ENCODE measurements around the gene RHOBTB3. TPM values are rescaled to one million over a fixed set of nuclear protein-coding genes. Genes with fewer than 3 reads are reported as not detected.
A peak's percentile ranks its signal among the peaks of the same experiment; 100 is the strongest.

RHOBTB3 gene
- total and polyA plus RNA-seq, 4 donors, result 10.5 to 59.8 (median 39.8) TPM

DNA sequence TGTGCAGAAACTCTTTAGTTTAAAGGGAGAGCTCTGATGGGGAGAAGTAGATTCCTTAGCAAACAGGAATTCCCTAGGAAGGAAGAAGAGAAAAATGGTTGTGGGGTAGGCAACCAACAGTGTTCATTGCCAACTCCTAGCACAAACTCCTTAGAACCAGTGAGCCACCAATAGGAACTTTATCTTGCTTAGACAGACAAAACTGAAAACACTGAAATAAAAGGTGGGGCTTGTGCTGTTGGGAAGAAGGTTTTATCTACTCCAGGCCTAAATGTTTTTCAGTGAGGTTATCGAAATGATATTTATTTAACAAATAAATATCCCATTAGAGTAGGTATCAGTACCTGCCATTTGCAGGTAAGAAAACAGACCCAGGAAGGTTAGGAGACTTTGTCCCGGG lies 99.1 kb downstream of the RHOBTB3 start:
- 95% methylated on average over 2 of the region's 2 CpGs for whole genome bisulfite sequencing
- TF ChIP-seq GABPA (IDR thresholded peaks at IDR 0.05 in 1 of 2, conservative IDR thresholded peaks at IDR 0.05 in 1 of 2), result no peak
- TF ChIP-seq JUND (IDR thresholded peaks at IDR 0.05), result no peak
- no peak for TF ChIP-seq HNF4A (conservative IDR thresholded peaks at IDR 0.05)
- no peak for TF ChIP-seq EGR1 (IDR thresholded peaks at IDR 0.05; ENCODE audit: low read depth in 2 of 2)
- no peak for TF ChIP-seq SP1 (IDR thresholded peaks at IDR 0.05)
- no peak for TF ChIP-seq NR2F2 (IDR thresholded peaks at IDR 0.05)
- TF ChIP-seq YY1 (IDR thresholded peaks at IDR 0.05), result no peak
- TF ChIP-seq HNF4G (IDR thresholded peaks at IDR 0.05), result no peak
- TF ChIP-seq, protein P1, sequence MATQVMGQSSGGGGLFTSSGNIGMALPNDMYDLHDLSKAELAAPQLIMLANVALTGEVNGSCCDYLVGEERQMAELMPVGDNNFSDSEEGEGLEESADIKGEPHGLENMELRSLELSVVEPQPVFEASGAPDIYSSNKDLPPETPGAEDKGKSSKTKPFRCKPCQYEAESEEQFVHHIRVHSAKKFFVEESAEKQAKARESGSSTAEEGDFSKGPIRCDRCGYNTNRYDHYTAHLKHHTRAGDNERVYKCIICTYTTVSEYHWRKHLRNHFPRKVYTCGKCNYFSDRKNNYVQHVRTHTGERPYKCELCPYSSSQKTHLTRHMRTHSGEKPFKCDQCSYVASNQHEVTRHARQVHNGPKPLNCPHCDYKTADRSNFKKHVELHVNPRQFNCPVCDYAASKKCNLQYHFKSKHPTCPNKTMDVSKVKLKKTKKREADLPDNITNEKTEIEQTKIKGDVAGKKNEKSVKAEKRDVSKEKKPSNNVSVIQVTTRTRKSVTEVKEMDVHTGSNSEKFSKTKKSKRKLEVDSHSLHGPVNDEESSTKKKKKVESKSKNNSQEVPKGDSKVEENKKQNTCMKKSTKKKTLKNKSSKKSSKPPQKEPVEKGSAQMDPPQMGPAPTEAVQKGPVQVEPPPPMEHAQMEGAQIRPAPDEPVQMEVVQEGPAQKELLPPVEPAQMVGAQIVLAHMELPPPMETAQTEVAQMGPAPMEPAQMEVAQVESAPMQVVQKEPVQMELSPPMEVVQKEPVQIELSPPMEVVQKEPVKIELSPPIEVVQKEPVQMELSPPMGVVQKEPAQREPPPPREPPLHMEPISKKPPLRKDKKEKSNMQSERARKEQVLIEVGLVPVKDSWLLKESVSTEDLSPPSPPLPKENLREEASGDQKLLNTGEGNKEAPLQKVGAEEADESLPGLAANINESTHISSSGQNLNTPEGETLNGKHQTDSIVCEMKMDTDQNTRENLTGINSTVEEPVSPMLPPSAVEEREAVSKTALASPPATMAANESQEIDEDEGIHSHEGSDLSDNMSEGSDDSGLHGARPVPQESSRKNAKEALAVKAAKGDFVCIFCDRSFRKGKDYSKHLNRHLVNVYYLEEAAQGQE (IDR thresholded peaks at IDR 0.05), result no peak
- no peak for TF ChIP-seq RAD21 (IDR thresholded peaks at IDR 0.05)
- TF ChIP-seq TAF1 (conservative IDR thresholded peaks at IDR 0.05), result no peak
- TF ChIP-seq, protein P2, sequence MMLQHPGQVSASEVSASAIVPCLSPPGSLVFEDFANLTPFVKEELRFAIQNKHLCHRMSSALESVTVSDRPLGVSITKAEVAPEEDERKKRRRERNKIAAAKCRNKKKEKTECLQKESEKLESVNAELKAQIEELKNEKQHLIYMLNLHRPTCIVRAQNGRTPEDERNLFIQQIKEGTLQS (IDR thresholded peaks at IDR 0.05), result no peak
- TF ChIP-seq FOXA1 (IDR thresholded peaks at IDR 0.05), result no peak
- TF ChIP-seq, protein P3, sequence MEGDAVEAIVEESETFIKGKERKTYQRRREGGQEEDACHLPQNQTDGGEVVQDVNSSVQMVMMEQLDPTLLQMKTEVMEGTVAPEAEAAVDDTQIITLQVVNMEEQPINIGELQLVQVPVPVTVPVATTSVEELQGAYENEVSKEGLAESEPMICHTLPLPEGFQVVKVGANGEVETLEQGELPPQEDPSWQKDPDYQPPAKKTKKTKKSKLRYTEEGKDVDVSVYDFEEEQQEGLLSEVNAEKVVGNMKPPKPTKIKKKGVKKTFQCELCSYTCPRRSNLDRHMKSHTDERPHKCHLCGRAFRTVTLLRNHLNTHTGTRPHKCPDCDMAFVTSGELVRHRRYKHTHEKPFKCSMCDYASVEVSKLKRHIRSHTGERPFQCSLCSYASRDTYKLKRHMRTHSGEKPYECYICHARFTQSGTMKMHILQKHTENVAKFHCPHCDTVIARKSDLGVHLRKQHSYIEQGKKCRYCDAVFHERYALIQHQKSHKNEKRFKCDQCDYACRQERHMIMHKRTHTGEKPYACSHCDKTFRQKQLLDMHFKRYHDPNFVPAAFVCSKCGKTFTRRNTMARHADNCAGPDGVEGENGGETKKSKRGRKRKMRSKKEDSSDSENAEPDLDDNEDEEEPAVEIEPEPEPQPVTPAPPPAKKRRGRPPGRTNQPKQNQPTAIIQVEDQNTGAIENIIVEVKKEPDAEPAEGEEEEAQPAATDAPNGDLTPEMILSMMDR (IDR thresholded peaks at IDR 0.05; ENCODE audit: low read depth, low read length, missing input control), result no peak
- TF ChIP-seq, protein P4, sequence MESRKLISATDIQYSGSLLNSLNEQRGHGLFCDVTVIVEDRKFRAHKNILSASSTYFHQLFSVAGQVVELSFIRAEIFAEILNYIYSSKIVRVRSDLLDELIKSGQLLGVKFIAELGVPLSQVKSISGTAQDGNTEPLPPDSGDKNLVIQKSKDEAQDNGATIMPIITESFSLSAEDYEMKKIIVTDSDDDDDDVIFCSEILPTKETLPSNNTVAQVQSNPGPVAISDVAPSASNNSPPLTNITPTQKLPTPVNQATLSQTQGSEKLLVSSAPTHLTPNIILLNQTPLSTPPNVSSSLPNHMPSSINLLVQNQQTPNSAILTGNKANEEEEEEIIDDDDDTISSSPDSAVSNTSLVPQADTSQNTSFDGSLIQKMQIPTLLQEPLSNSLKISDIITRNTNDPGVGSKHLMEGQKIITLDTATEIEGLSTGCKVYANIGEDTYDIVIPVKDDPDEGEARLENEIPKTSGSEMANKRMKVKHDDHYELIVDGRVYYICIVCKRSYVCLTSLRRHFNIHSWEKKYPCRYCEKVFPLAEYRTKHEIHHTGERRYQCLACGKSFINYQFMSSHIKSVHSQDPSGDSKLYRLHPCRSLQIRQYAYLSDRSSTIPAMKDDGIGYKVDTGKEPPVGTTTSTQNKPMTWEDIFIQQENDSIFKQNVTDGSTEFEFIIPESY (IDR thresholded peaks at IDR 0.05), result no peak
- TF ChIP-seq, protein P5, sequence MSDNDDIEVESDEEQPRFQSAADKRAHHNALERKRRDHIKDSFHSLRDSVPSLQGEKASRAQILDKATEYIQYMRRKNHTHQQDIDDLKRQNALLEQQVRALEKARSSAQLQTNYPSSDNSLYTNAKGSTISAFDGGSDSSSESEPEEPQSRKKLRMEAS (IDR thresholded peaks at IDR 0.05), result no peak
- no peak for TF ChIP-seq FOXA2 (IDR thresholded peaks at IDR 0.05)
- no peak overlapping the region for H3K4me3 ChIP-seq (ENCODE audit: low read depth in 1 of 3, low read length in 3 of 3)
- H3K4me1 ChIP-seq (ENCODE audit: control insufficient read depth in 4 of 4, insufficient read depth in 4 of 4, low read length in 3 of 4), result peaks cover 3 to 44% (median 31%) of the 10 kb centered on the region in 4 donors
- no peaks in the 10 kb centered on the region for H3K27me3 ChIP-seq (ENCODE audit: control insufficient read depth in 4 of 4, insufficient read depth in 4 of 4, low read length in 3 of 4)
- no peaks in the 10 kb centered on the region for H3K36me3 ChIP-seq (ENCODE audit: control insufficient read depth in 4 of 4, insufficient read depth in 3 of 4, low read depth in 1 of 4, low read length in 3 of 4)
- no peak overlapping the region for H3K9ac ChIP-seq (ENCODE audit: low read depth in 1 of 2, low read length in 2 of 2)
- no peak overlapping the region for H3K27ac ChIP-seq (ENCODE audit: low read depth in 1 of 2, low read length in 2 of 2)
- no peaks in the 10 kb centered on the region for H3K9me3 ChIP-seq (ENCODE audit: control insufficient read depth in 4 of 4, low read length in 3 of 4)
- no peak for DNase-seq (ENCODE audit: low spot score)

DNA sequence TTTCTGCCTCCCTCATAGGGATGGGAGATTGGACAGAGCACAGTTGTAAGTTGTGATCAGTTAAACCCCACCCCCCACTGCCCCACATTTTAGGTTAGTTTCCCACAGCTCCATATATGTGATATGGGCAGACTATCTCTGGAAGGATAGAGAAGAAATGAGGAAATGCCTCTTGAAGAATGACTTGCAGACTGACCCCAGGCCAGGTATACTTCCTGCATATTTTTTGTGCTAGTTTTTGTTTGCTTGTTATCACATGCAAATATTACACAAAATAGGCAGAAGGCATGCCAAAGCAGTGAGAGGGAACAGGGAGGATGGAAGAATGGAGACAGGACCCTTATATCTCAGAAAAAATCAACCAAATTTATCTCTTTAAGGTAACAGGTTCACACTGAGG lies 101.5 kb downstream of the RHOBTB3 start:
- Histone ChIP-seq H3K36me3 (ENCODE audit: control insufficient read depth in 4 of 4, insufficient read depth in 3 of 4, low read depth in 1 of 4, low read length in 3 of 4) (no peaks in the 10 kb centered on the region), H3K9me3 (ENCODE audit: control insufficient read depth in 4 of 4, low read length in 3 of 4) (no peaks in the 10 kb centered on the region), H3K9ac (ENCODE audit: low read depth in 1 of 2, low read length in 2 of 2) (no peak overlapping the region), H3K4me3 (ENCODE audit: low read depth in 1 of 3, low read length in 3 of 3) (no peak overlapping the region), H3K27ac (ENCODE audit: low read depth in 1 of 2, low read length in 2 of 2) (peak overlapping the region; percentile 16 to 33), H3K4me1 (ENCODE audit: control insufficient read depth in 4 of 4, insufficient read depth in 4 of 4, low read length in 3 of 4) (peaks cover 3 to 37% (median 23%) of the 10 kb centered on the region in 4 donors), H3K27me3 (ENCODE audit: control insufficient read depth in 4 of 4, insufficient read depth in 4 of 4, low read length in 3 of 4) (no peaks in the 10 kb centered on the region)
- DNase-seq (ENCODE audit: low spot score), result no peak
- no peak for TF ChIP-seq HNF4G (IDR thresholded peaks at IDR 0.05)
- TF ChIP-seq, protein P1 (IDR thresholded peaks at IDR 0.05), result no peak
- TF ChIP-seq JUND (IDR thresholded peaks at IDR 0.05), result no peak
- no peak for TF ChIP-seq TAF1 (conservative IDR thresholded peaks at IDR 0.05)
- no peak for TF ChIP-seq FOXA2 (IDR thresholded peaks at IDR 0.05)
- TF ChIP-seq, protein P2 (IDR thresholded peaks at IDR 0.05), result no peak
- no peak for TF ChIP-seq NR2F2 (IDR thresholded peaks at IDR 0.05)
- TF ChIP-seq SP1 (IDR thresholded peaks at IDR 0.05), result no peak
- TF ChIP-seq, protein P3 (IDR thresholded peaks at IDR 0.05; ENCODE audit: low read depth, low read length, missing input control), result no peak
- no peak for TF ChIP-seq YY1 (IDR thresholded peaks at IDR 0.05)
- no peak for TF ChIP-seq GABPA (IDR thresholded peaks at IDR 0.05 in 1 of 2, conservative IDR thresholded peaks at IDR 0.05 in 1 of 2)
- no peak for TF ChIP-seq RAD21 (IDR thresholded peaks at IDR 0.05)
- TF ChIP-seq HNF4A (conservative IDR thresholded peaks at IDR 0.05), result no peak
